GM19238 (cell line): ENCODE data around the gene EDIL3.

Source experiments
- DNase-seq: peaks from one replicate; pipeline ENCODE4 v3.0.0; 2011; ENCODE audit warnings: low spot score; ENCODE audit not compliant: insufficient read length

EDIL3 gene

DNA sequence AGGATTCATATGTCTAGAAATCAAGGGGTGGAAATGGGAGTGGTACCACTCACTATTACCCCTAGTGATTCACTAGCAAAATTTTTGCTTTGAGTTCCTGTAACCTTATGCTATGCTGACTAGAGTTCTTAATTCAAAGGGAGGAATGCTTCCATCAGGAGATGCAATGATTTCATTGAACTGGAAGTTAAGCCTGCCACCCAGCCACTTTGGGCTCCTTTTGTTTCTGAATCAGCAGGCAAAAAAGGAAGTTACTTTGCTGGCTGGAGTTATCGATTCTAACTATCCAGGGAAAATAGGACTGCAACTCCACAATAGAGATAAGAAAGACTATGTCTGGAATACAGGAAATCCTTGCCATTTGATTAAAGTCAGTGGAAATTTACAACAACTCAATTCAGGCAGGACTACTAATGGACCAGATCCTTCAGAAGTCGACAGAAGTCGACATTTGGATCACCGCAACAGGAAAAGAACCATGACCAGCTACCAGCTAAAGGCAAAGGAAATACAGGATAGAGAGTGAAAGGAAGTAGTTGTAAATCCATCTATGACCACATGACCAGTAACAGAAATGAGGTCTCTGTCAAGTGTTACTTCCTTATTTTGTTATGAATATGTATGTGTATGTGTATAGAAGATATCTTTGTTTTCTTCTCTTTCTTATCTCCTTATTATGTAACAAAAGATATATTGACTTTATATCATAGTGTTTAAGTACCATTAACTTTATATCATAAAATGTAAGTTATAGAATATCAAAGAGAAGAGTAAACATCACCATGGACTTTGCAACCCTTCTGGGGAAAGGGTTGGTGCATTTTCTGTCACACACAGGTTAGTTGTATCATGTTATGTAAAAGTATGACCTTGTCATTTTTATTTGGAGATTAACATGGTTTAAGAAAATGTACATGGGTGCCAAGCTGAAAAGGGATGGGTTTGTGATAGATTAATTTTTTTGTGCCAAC lies 465.3 kb downstream of the EDIL3 start:
- no peak for DNase-seq

DNA sequence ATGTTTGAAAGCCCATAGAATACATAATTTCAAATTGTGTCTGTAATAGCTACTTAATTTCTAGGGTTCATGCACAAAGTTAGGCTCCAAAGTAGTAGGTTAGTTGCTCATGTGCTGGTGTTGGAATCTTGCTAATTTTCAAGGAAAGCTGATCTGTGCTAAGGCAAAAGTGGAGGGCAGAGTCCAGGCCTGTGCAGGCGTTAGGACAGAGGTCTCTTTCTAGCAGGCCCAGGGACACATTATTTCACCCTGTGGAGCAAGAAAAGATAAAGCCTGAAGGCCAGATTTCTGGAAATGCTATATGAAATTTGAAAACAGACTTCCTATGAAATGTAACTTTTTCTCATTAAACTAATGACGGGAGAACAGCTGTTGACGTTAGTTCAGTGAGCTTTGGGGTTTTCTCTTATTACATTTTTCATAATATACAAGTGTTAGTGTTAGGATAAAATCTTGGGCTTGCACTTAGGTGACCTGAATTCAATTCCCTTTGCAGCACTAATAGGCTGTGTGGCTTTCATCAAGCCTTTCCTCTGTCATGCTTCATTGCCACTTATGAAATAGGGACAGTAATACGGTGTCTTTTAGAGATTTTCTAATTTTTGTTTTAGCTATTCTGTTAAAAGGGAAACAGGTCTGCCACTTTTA lies 467.3 kb downstream of the EDIL3 start:
- DNase-seq = no peak

DNA sequence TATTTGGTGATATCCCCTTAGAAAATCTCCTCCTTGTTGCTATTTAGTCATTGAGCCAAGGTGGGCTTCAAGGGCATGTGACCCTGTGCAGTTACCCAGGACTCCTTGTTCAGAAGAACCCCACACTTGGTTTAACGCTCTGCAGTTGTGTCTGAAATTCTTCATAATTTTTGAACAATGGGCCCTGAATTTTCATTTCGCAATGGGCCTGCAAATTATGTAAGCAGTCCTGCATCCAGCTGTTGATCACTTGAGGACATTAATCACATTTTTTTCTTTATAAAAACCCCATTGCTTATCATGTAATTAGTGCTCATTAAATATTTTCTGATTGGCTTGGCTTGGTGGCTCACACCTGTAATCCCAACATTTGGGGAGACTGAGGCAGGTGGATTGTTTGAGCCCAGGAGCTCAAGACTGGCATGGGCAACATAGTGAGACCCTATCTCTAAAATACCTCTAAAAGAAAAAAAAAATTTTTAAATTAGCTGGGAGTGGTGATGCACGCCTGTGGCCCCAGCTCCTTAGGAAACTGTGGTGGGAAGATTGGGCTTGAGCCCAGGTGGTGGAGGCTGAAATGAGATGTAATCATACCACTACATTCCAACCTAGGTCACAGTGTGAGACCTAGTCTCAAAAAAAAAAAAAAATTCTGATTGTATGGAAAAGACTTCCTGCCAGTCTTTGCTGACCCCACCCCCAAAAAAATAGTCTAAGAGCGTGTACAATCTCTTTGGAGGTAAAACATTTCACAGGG lies 469.8 kb downstream of the EDIL3 start:
- DNase-seq = no peak

DNA sequence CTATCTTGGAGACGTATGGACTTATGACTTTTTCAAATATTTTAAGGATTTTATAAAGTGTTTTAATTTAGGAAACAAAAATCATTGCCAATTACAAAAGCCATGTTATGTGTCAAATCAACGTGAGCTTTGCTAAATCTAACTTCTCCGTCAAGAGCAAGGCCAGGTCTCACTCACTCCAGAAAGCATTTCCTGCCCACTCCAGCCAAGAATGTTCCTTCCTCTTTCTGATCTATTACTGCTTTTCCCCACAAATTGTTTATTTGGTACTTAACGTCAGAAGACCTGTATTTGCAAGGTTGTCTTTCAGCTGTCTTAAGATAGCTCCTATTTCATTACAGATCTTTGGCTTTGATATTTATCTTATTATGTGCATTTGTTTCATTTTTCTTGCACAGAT lies 470.5 kb downstream of the EDIL3 start:
- no peak for DNase-seq

- no peak for DNase-seq
Observed at GRCh38 chr5:83913593-83913992, 471.1 kb downstream of the EDIL3 start.

- DNase-seq = no peak
Observed at GRCh38 chr5:83911367-83911919, 473.2 kb downstream of the EDIL3 start.

- DNase-seq = no peak
Observed at GRCh38 chr5:83900306-83900705, 484.4 kb downstream of the EDIL3 start.

- DNase-seq = no peak
Observed at GRCh38 chr5:83899326-83899970, 485.2 kb downstream of the EDIL3 start.

DNA sequence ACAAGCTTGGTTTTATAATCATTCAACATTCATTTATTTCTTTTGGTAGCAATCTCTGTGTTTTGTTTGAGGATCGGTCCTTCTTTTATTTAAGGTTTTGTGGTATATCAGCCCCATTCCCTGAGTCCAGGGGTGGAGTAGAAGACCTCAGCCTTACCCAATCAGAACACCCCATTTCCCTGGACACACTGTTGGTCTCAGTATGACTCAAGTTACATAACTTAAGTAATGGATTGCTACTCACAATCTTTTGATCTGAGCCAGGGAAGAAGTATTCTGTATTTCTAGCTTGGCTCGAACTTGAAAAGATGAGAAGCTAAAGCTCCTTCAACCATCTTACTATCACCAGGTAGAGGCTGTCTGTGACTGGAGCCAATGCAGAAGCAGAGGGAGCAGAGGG lies 488.8 kb downstream of the EDIL3 start:
- DNase-seq = no peak

GRCh38 chr5:83891261-83891660 lies 493.4 kb downstream of the EDIL3 start:
- DNase-seq = no peak
